ENCODE data around the gene CELA2B.
"Not testable (repeated sequence)": the region's sequence is repeated elsewhere in the genome, so short reads cannot be mapped to it uniquely, and the experiment has no call there.

The CELA2B gene

GRCh38 chr1:15468145-15468544 lies 7.8 kb upstream of the CELA2B start:
- no peak for DNase-seq (ENCODE audit: low spot score)
- in situ Hi-C loops (cut with MboI; ENCODE audit: low sequenced_read_pairs, unreplicated experiment), result no loop called here
- TF ChIP-seq CTCF (IDR thresholded peaks at IDR 0.05; ENCODE audit: borderline replicate concordance, control extremely low read depth, extremely low read depth, insufficient read depth, missing control alignments), result no peak

GRCh38 chr1:15469361-15469760 lies 6.5 kb upstream of the CELA2B start:
- no peak for DNase-seq (ENCODE audit: low spot score)
- no peak for TF ChIP-seq CTCF (IDR thresholded peaks at IDR 0.05; ENCODE audit: borderline replicate concordance, control extremely low read depth, extremely low read depth, insufficient read depth, missing control alignments)
- in situ Hi-C loops (cut with MboI; ENCODE audit: low sequenced_read_pairs, unreplicated experiment), result no loop called here

- DNase-seq (ENCODE audit: low spot score); in situ Hi-C loops (cut with MboI; ENCODE audit: low sequenced_read_pairs, unreplicated experiment): not testable (repeated sequence)
Measured at GRCh38 chr1:15469821-15470448, 6.0 kb upstream of the CELA2B start.

GRCh38 chr1:15471067-15471466 lies 4.8 kb upstream of the CELA2B start:
- DNase-seq (ENCODE audit: low spot score), result not testable (repeated sequence)

GRCh38 chr1:15471723-15472122 lies 4.2 kb upstream of the CELA2B start:
- DNase-seq (ENCODE audit: low spot score); in situ Hi-C loops (cut with MboI; ENCODE audit: low sequenced_read_pairs, unreplicated experiment): not testable (repeated sequence)

More at GRCh38 chr1:15471067-15471466, 4.8 kb upstream of the CELA2B start:
- in situ Hi-C loops (cut with MboI; ENCODE audit: low sequenced_read_pairs, unreplicated experiment), result not testable (repeated sequence)

- in situ Hi-C loops (cut with MboI; ENCODE audit: low sequenced_read_pairs, unreplicated experiment), result no loop called here
- DNase-seq (ENCODE audit: low spot score), result no peak
Measured at GRCh38 chr1:15472587-15472986, 3.3 kb upstream of the CELA2B start.

GRCh38 chr1:15476927-15477326 lies 1.0 kb downstream of the CELA2B start:
- TF ChIP-seq CTCF (IDR thresholded peaks at IDR 0.05; ENCODE audit: borderline replicate concordance, control extremely low read depth, extremely low read depth, insufficient read depth, missing control alignments), result no peak
- no peak for DNase-seq (ENCODE audit: low spot score)
- in situ Hi-C loops (cut with MboI; ENCODE audit: low sequenced_read_pairs, unreplicated experiment), result no loop called here

More at GRCh38 chr1:15472587-15472986, 3.3 kb upstream of the CELA2B start:
- TF ChIP-seq CTCF (IDR thresholded peaks at IDR 0.05; ENCODE audit: borderline replicate concordance, control extremely low read depth, extremely low read depth, insufficient read depth, missing control alignments), result no peak

GRCh38 chr1:15477646-15478212 lies 1.8 kb downstream of the CELA2B start:
- DNase-seq (ENCODE audit: low spot score), result no peak
- in situ Hi-C loops (cut with MboI; ENCODE audit: low sequenced_read_pairs, unreplicated experiment), result no loop called here
- no peak for TF ChIP-seq CTCF (IDR thresholded peaks at IDR 0.05; ENCODE audit: borderline replicate concordance, control extremely low read depth, extremely low read depth, insufficient read depth, missing control alignments)

All from GM13976 (cell line).